HG03060 (cell line): ENCODE results near the gene MALAT1.

Experiments
- ATAC-seq: cut with Tn5 transposase; IDR thresholded peaks from one replicate; pipeline ENCODE4 v1.9.1; 2021; ENCODE audit warnings: low read depth, moderate number of reproducible peaks; ENCODE audit not compliant: unreplicated experiment

MALAT1 gene

DNA sequence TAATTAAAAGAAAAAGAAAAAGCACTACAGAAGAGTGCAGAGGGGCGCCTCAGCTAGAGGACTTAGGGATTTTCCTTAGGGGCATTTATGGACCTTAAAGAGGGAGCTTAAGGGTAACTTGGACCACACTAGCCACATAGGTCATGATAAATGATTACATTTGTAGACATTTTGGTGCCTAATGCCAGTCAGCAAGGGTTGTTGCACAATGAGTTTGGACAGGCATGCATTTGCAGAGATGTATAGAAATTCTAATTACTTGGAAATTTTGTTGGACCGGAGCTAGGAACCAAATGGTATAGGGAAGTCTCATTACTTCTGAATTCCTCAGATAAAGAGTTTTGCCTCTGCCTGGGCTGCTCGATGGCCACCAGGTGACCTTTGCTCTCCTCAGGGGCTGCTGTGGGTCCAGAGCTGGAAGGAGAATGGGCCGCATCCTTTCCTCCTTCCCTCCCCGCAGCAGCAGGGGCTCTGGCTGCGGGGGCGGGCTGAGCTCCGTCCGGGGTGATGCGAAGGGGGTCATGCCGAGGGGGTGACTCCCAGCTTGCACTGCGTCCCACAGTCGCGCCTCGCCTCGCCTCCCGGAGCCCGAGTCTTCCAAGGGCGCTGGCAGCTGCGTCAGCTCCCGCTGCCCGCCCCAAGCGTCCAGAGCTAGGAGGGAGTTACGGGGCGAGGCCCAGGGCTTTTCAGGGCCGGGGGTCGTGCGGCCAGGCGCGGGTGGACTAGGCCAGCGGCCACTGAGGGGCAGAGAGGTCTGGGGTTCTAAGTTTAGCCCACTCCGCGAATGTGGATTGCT lies 20.3 kb upstream of the MALAT1 start:
- no peak for ATAC-seq

DNA sequence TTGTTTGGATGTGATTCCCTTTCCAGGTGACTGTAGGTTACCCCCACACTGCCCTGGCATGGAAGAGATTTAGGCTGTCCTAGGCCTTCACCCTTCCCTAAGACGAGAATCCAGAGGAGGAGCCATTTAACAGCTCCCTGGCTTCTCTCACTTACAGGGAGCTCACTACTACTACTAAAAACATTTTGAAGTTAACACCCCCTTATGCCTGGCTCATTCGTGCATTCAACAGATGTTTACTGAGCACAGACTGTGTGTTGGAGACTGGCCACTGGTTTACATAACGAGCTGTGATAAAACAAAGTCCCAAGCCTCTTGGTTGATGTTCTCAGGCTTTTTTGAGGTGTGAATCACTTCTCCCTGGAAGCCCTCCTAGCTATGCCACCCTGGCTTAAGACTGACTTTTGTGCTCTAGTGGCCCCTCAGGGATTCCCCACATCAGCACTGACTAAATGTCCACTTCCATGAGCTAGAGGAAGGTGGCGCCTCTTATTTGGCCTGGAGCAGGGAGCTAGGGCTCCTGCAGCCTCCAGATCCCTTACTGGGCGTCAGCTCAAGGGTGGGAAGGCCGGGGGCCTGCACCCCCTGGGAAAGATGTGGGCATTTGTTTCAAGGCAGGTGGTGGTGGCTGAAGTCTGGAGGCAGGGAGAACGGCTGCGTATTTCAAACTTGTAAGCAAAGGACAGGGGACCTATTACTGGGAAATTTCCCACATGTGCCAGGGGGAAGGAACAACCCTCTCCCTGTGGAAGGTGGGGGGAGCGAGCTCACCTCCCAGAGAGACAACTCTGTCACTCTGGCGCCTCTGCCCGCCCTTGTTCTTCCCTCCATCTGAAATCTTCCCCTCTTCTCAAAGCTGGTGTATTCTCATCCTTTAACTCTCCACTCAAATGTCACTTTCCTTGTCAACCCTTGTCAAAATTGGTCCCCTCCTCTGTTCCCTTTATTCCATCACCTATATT lies 19.4 kb upstream of the MALAT1 start:
- ATAC-seq: no peak

DNA sequence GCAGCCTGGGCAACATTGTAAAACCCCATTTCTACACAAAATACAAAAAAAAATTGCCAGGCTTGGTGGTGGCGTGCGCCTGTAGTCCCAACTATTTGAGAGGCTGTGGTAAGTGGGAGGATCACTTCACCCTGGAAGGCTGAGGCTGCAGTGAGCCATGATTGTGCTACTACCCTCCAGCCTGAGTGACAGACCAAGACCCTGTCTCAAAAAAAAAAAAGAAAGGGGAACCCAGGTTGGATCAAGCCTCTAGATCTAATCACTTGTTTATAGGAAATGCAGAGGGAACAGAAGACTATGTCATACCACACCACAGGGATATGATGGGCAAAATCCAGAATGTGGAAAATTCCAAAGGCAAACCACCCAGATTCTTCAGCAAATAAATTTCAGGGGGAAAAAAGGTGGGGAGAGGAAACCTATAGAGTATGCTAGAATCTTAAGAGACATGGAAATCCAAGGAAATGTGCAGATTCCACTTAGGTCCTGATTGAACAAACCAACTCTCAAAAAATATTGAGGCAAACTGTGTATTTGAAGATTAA lies 16.5 kb upstream of the MALAT1 start:
- ATAC-seq: no peak

DNA sequence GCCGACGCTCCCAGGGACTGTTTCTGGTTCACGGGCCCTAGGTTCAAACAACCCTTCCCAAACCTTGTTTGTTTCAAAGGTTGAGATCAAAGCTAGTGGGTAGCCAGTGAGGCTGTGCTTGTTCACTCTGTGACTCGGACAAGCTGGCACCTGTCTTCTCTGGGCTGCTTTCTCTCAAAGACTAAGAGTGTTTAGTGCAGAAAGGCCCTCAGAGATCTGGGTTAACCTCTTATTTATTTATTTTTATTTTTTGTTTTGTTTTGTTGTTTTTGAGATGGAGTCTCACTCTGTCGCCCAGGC lies 13.0 kb upstream of the MALAT1 start:
- no peak for ATAC-seq

DNA sequence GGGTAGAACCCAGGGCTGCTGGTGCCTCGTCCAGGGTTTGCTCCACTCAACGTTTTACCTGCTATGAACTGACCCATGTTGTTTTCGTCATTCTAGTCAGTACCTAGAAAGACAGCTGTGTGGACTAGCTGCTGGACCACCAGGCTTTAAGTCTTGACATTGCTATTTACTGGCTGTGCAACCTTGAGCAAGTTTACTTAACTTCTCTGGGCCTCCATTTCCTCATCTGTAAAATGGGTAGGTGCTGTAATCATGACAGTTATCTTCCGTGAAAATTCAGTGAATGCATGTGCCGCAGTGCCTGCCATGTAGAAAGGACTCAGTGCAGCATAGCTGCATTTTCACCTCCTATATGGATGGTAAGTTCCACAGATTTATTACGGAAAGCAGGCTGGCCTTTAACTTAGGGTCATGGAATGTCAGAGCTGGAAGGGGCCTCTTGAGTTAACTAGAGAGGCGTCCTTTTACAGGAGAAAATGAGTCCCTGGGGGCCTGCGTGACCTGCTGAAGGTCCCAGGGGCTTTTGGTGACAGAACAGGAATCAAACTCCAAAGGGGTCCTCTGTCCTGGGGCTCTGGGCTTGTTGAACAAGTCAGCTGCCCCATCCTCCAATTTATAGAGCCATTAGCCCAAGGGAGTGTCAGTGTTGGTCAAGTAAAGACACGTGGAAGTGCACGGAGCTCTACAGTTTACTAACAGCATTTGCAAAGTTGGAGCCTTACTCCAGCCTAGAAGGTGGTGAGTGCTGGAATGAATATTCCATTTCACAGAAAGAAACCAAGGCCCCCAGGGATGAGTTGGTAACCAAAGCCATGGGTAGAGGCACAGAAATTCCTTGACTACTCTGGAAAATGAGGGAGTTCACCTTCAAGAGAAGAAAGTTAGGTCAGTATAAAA lies 12.0 kb upstream of the MALAT1 start:
- ATAC-seq: no peak

DNA sequence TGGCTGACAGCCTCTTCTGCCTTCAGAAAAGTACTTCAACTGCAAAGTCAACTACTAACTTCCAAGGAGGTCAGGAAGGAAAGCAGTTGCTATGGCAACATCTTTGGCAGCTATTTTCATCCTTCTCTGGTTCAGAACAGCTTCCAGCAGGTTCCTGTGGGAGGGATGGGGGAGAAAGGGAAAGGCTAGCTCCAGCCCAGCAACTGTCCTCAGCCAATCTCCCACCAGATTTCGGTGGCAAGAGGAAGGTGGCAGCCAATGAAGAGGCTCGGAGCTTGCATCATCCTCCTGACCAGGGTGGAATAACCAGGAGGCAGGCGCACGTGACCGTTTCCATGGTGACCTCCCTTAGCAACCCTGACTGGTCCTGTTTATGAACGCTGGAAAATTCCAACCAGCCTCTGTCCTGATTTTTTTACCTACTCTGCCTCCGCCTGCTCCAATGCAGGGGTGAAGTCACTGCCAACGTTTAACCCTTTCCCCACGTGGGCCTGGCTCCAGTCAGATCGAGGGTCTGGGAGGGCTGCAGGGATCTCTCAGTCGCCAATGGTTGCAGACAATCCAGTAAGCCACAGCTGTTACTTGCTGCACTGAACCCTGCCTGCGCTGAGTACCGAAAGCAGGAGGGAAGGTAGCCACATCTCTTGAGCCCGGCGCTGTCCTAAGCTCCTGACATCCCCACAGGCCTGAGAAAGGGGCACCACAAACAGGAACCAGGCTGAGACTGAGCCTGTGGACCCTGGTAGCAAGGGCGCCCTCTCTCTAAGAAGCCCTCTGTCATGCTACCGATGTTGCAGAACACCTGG lies 11.2 kb upstream of the MALAT1 start:
- ATAC-seq: no peak

DNA sequence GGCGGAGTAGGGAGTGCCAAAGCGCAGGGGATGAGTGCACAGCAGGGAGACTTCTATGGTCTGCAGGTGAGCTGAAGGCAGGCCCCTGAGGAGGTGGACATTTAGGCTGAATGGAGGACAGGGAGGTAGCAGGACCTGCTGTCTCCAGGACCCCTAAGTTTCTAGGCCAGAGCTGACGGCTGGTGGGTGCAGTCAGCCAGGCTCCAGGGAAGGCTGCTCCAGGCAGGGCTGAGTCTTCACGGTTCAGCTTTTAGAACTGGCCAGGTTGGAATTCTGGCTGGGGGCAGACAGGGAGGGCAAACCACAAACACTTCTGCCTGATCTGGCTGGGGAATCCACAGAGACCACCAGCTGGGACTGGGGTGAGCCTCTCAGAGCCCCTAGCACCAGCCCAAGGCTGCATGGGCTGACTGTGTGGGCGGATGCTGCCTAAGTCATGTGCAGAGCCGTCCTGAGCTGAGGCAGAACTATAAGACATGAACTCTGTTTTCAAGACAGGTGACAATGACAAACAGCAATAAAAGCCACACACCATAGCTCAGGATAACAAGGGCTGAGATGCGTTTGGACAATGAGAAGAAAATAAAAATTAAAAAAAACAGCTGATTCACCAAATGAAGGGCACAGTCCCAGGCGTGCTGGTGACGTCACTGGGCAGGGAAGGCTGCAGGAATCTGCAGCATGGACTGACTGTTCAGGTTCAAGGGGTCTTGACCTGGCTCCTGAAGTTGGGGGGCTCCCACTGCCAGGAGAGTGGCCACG lies 10.4 kb upstream of the MALAT1 start:
- no peak for ATAC-seq

DNA sequence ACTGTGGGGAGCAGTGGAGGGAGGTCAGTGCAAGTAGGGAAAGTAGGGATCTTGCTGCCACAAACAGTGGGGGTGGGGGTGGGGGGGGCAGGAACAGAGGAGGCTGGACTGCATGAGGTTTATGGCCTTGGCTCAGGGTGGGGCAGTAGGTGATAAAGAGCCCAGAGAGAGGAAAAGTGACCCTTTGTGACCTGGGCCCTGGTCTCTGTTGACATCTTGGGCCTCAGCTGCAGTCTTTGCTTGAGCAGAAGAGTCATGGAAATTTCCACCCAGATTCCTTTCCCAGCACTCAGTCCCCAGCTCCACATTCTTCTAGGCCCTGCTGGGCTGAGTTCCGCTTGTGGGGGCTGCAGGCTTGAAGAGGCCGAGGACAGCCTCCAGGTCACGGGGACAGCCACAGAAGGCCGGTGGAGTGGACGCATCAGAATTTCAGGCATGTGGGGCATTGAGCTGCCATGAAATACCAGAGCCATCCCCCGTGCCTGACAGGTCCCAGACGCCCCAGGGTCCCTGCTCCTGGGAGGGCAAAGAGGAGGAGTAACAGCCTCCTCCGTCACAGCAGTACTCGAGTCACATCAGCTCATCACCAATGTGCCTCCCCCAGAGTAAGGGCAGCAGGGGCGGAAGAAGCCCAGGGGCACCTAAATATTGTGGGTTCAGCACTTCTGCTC lies 9.7 kb upstream of the MALAT1 start:
- ATAC-seq: no peak

DNA sequence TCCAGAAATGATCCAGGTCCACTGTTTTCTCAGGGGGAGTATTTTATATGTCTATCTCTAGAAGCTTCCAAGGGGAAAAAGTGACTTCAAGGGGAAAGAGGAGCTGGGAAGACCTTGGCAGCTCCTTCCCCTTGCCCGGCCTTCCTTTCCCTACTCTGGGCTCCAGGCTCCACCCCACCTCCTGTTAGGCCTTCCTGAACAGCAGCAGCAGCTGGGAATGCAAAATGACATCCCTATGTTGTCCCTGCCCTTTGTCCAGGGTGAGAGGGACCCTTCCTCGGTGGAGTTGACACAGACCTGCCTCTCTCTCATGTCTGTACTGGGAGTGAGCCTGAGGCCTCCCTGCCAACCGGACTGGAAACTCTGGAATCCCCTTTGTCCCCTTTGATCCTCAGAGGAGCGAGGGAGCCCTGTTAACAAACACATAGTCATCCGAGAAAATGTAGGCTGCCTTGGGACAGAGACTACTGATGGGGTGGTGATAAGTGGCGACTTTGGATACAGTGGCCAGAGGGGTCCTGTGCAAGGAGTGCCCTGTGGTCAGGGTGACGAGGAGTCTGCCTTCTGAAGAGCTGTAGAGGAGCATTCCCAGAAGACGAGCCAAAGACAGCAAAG lies 9.0 kb upstream of the MALAT1 start:
- ATAC-seq: no peak

DNA sequence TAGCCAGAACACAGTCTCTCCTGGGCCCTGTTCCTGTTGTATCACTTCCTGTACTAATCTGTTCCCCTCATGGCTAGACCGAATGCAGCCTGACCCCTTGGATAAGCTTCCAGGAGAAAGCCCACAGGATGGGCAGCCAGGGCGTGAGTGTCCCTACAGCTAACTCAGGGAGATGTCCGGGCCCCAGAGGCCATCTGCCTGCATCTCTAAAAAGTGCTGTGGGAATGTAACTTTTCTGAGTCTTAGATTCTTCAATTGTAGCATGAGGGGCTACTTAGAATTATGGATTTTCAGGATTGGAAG lies 7.7 kb upstream of the MALAT1 start:
- ATAC-seq: no peak

DNA sequence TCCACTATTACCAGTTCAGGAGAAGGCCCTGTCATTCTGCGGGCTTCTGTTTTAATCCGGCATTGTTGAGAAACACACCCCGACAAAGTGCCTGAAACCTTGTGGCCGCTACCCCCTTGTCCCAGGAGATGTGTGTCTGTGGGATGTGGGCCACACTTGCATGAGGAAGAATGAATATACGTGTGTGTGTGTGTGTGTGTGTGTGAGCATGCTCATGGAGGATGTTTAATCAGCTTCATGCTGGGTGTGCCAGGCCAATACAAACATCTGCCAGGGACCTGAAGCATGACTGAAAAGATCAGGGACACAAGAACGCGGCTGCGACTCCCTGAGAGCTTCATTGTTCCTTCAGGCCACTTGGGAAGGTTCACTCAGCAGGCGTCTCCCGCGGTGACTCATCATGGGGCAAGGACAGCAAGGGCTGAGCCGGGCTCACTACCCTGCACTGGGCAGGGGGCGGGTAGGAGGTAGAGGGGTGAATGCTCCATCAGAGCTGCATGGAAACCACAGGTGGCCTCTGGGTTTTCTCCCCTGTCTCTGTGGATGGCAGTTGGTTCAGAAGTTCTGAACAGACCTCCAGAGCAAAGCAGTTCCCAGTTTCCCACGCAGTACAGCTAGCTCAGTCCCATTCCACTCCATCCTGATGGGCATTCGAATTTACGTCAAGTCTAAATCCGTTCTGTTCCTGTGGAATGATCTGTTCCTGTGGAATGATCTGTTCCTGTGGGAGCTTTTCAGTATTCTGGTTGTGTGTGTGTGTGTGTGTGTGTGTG lies 7.0 kb upstream of the MALAT1 start:
- ATAC-seq: no peak

DNA sequence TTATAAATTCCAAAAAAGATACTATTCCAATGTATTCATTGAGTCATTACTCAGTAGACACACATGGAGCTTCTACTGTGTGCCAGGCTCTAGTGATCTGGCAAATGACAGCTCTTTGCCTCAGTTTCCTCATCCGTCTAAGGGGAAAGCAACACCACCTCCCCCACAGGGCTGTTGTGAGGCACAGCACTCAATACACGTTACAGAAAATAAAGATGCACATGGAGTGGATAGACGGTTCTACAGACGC lies 6.5 kb upstream of the MALAT1 start:
- no peak for ATAC-seq

DNA sequence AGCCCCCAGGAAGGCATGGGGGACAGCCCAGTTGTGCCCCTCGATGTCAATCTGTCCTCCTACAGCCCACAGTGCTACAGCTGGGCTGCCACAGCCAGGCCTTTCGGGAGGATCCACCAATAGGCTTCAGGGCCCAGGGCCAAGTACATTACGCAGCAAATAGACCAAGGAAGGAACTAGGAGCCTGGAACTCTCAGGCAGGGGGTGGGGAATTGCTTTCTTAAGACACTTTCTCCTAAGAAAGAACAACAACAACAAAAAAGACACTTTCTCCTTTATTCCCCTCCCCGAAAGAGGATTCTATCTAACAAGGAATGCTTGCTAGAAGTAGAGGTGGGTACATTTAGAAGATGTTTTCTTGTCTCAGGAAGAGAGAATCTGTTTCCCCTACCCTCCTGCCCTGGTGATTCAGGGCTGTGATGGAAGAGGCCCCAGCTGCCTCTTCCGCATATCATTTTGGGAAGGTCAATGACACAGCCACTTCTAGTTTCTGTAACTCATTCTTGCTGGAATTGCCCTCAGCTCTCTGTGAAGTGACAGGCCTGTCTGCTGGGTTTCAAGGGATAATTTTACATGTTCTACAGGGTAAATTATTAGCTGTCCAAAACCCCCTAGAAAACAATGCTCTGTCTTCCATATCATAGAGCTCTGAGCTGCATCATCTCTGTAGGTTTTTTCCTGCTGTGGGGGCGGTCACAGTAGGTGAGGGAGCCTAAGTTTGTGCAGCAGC lies 6.0 kb upstream of the MALAT1 start:
- ATAC-seq: no peak

DNA sequence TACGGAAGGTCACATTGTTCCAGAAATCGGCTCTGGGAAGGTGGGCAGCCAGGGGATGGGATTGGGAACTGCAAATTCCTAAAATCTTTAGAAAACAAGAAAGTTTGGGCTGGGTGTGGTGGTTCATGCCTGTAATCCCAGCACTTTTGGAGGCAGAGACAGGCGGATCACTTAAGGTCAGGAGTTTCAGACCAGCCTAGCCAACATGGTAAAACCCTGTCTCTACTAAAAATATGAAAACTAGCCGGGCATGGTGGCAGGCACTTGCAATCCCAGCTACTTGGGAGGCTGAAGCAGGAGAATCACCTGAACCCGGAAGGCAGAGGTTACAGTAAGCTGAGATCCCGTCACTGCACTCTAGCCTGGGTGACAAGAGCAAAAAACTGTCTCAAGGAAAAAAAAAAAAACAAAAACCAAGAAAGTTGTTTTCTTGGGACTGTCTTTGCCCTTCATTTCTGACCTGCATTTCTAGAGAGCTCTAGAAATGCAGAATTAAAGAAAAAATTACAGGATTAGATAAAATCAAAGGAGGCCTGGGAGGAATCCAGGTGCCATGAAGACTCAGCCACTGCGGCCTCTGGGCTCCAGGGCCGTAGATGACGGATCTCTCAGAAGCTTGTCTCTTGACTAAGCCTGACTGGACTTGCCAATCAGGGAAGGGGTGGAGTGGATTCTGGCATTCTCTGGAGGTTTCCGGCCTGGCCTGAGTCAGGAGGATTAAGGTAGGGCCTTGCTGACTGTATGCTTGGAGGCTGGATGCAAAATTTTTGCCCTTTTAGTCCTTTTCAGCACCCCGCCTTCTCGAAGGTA lies 5.3 kb upstream of the MALAT1 start:
- no peak for ATAC-seq

DNA sequence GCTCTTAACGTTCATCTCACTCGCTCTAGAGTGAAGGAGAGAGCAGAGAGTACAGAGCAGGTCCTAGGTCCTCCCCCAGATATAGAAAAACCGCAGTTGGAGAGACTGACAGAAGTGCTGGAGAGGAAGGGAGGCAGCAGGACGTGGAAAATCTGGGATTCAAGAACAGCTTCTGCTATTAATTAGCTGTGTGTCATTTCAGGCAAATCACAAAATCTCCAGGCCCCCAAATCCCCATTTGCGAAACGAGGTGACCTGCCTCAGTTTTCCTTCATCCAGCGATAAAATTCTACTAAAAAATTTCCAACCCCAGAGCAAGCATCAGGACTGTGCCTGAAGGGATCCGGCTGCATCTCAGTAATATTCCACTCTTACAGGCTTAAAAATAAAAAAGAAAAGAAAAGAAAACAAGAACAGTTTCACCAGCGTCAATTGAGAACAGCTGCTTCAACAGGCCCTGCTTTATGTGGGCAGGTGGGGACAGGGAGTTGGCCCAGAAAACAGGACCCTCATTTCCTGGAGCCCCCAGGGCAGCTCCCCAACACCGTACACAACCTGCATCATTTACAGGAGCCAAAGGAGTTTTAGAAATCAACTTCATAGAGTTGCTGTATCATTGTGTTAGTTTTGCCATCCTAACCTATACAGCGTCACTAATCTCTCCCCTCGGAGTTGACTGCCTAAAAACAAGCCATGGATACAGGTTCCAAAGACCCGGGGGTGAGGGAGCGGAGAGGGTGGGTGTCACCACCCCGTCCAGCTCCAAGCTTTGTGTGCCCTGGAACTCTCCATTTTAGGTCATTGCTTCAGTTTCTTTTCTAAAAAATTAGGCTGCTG lies 2.3 kb upstream of the MALAT1 start:
- no peak for ATAC-seq
